MM.1S (cell line): ENCODE measurements around the gene EID2B.

Source experiments
- CTCF ChIP-seq: fragments of 300-600 bp; sonication (generic); IDR thresholded peaks from 2 replicates; pipeline ENCODE4 v1.5.1; 2016; ENCODE audit warnings: antibody characterized with exemption, low read length, mixed read lengths
- EZH2 ChIP-seq: fragments of 300-600 bp; sonication (generic); optimal IDR thresholded peaks from 2 replicates; pipeline ENCODE3; 2017; ENCODE audit warnings: low read depth, mild to moderate bottlenecking, antibody characterized with exemption, low read length, mixed read lengths

- TF ChIP-seq CTCF (no peak), EZH2 (no peak)
Observed at GRCh38 chr19:39524495-39524894, 8.2 kb downstream of the EID2B start.
